GDM1 (cell line): ENCODE measurements around the gene TAC3.
"Not testable (repeated sequence)": the region's sequence is repeated elsewhere in the genome, so short reads cannot be mapped to it uniquely, and the experiment has no call there.

Source experiments
- DNase-seq: peaks from one replicate; lab custom pipeline; 2025; lab: John Stamatoyannopoulos, UW

TAC3 gene

GRCh38 chr12:57003395-57003794, 12.9 kb downstream of the TAC3 start:
- no peak for DNase-seq

DNA sequence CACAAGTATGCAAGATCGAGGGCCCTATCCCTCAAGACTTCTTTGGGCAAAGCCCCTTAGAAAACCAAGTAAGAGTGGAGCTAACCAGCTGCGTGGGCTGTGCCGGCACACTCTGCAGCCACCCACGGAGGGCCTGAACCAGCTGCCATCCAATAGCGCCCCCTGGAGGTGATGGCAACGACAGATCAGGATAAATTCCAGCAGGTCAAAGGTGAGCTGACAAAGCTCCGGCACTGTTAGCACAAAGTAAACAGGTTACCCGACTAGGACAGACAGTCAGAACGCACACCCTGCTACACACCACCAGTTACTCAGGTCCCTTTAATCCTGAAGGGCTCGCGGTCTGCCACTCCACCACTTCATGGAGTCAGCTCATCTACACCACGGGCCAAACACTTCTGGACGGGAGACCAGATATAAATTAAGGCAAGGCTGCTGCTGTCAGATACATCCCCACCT, 14.9 kb downstream of the TAC3 start:
- DNase-seq = peak; percentile 59

- no peak for DNase-seq
Measured at GRCh38 chr12:57000393-57000792, 15.9 kb downstream of the TAC3 start.

DNA sequence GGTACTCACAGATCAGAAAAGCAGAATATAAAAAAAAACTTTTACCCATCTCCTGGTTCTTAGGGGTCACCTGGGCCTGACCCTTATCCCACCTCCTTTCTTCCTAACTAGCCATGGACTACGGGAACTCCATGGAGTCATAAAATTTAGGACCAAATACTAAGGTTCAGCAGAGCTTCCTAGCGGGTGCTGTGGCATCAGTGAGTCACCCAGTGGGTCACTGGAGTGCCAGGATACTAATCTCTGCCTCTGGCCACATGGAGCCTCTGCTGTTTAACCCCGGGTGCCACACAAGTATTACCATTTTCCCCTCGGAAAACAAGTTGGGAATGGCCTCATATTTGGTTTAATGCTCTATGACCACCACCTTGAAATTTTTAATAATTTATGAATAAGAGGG, 16.9 kb downstream of the TAC3 start:
- no peak for DNase-seq

- no peak for DNase-seq
Measured at GRCh38 chr12:56998981-56999380, 17.3 kb downstream of the TAC3 start.

DNA sequence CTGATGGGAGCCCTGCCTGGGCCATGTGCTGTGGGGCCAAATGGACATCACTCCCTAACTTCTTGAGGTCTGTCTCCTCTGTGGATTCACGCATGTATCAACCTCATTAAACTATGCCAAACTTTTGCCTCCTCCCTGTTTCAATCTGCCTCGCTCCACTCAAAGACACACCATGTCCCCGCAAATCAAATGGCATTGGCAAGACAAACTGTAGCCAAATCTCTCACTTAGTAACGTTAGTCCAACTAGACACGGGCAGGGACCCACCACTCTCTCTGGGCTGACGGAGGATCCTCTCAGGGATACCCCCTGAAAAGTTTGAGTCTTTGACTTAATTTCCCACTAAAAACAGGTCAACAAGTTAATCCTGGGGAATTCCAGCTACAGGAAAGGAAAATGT, 18.0 kb downstream of the TAC3 start:
- DNase-seq = no peak

DNA sequence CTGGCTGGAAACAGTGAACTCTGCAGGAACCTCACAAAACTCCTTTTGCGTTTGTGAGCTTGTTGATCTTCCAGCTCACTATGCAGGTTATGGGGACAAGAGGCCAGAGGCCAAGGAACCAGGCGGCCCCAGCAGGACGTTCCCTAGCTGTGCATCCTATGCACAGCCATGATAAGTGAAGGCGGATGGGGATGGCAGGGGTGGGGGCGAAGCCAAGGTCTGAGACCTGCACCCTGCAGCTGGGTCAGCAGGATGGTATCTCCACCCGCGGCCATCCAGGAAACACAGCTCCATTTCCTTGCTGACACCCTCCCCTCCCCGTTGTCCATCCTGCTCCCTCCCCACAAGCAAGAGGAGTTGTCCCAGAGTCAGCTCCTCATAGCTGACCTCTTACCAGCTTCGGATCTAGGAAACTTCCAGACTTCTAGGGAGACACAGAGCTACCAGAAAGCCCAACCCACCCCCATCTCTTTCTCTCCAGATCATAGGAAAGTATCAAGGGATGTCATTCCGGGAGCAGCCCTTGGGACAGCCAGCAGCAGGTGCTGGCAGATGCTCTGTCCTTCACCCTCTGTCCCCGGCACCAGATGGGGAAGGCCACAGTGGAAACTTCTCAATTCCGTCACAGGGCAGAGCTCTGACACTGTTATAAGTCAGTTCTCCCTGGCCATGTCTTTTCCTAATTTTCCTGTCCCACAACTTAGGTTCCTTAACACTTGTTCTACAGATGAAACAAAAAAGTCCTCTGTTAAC, 19.4 kb downstream of the TAC3 start:
- no peak for DNase-seq

GRCh38 chr12:56995930-56996496, 20.3 kb downstream of the TAC3 start:
- DNase-seq = no peak

DNA sequence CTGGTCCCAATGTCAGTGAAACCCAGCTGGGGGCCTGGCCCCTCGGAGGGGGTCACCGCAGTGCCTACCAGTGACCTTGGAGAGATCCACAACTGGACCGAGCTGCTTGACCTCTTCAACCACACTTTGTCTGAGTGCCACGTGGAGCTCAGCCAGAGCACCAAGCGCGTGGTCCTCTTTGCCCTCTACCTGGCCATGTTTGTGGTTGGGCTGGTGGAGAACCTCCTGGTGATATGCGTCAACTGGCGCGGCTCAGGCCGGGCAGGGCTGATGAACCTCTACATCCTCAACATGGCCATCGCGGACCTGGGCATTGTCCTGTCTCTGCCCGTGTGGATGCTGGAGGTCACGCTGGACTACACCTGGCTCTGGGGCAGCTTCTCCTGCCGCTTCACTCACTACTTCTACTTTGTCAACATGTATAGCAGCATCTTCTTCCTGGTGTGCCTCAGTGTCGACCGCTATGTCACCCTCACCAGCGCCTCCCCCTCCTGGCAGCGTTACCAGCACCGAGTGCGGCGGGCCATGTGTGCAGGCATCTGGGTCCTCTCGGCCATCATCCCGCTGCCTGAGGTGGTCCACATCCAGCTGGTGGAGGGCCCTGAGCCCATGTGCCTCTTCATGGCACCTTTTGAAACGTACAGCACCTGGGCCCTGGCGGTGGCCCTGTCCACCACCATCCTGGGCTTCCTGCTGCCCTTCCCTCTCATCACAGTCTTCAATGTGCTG, 21.0 kb downstream of the TAC3 start:
- DNase-seq = no peak

- no peak for DNase-seq
Measured at GRCh38 chr12:56994231-56994746, 22.0 kb downstream of the TAC3 start.

DNA sequence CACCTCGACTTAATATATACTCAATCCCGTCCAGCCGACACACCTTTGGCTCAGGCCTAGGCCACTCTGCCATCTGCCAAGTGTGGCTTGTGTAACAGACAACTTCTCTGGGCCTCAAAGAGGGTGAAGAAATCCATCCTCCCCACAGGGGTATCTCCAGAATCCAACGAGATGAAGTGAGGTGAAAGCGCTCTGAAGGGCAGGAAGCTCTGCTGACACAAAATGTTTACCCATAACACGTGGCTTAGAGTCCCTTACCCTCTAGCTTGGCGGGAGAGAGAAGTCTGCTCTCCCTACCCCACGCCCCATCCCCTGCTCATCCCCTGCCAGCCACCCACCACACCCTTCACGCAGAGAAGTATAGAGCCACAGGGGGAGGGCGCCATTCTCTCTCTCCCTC, 23.0 kb downstream of the TAC3 start:
- no peak for DNase-seq

DNA sequence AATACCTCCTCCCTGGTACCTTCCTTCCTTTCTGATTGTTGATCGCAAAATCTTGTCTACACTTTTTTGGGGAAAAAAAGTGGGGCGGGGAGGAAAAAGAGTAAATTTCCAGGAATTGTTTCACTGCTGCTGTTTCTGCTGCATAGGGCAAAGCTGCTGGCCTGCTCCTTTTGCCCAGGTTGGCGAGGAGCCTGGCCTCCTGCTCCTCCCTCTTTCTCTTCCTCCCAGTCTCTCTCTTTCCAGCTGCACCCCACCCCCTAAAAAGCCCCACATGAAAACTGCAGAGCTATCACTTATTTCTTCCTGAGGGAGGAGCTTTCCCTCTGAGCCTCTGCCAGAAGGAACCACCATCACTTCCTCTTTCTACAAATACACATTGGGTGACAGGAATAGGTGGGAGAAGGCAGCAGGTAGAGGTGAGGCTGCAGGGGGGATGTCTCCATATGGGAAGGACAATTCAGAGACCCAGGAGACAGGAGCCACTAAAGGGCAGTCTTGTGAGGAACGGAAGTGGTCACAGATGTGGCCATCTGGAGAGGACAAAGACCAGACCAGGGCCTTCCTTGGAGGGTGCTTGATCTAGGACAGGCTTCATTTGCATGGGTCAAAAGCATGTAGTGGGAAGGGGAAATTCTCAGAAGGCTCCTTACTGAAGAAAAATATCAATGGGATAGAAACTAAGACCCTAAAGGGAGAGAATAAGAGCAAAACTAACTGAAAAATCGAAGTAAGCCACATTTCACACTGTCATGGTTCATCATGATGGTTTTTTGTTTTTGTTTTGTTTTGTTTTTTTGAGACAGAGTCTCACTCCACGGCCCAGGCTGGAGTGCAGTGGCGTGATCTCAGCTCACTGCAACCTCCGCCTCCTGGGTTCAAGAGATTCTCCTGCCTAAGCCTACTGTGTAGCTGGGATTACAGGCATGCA, 24.7 kb downstream of the TAC3 start:
- peak; percentile 52 for DNase-seq

DNA sequence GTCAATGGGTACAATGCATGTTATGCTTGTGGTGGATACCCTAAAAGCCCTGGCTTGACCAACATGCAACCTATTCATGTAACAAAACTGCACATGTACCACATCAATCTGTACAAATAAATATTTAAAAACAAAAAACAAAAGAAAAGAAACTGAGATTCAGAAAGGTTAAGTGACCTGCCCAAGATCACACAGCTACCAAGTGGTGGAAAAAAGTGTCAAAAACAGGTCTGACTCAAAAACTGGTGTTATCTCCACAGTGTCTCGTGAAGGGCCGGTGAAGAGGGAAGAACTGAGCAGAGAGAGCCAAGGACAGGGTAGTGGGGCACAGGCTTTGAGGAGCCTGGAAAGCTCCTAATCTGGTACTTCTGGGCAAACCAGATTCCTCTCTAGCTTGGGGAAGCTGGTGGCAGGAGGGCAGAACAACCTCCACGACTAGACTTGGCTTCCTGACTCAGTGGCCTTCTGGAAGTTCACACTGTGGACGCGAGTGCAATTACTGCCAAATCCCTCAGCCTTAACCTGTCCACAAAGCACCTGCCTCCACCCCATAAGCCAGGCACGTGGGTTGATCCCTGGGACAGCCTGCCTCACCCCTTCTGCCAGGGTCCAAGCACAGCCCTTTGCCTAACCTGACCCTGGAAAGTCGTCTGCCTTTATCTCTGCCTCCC, 25.5 kb downstream of the TAC3 start:
- DNase-seq = no peak

DNA sequence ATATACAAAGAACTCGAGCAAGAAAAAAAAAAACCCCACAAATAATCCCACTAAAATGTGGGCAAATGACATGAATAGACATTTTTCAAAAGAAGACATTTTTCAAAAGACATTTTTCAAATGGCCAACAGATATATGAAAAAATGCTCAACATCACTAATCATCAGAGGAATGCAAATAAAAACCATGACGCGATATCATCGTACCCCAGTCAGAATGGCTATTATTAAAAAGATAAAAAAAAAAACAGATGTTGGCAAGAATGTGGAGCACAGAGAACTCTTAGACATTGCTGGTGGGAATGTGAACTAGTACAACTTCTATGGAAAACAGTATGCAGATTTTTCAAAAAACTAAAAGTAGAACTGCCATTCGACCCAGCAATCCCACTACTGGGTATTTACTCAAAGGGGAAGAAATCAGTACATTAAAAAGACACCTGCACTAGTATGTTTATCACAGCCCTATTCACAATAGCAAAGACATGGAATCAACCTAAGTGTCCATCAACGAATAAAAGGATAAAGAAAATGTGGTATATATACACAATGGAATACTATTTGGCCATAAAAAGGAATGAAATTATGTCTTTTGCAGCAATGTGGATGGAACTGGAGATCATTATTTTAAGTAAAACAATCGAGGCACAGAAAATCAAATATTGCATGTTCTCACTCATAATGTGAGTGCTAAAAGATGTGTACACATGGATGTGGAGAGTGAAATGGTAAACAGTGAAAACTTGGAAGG, 26.3 kb downstream of the TAC3 start:
- no peak for DNase-seq

- DNase-seq = peak; percentile 89
Measured at GRCh38 chr12:56988207-56988739, 28.1 kb downstream of the TAC3 start.

- DNase-seq = peak; percentile 59
Measured at GRCh38 chr12:56987551-56988053, 28.7 kb downstream of the TAC3 start.

DNA sequence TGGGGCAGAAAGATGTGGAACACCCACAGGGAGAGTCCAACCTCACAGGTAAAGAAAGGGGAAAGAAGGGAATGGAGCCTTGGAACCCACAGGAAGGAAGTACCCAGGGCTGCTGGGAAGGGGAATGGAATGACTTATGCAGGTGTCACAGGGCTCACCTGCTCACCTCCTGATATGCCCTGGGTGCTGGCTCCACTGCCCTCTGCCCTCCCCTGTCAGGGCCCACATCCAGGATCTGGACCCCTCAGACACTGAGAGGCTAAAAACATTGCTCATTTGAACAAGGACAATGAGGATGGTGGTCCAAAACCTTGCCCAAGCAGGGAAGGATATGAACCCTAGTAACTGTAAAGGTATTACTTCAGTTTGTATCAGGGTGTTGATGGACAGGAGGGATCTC, 29.3 kb downstream of the TAC3 start:
- DNase-seq = no peak

- DNase-seq = not testable (repeated sequence)
Measured at GRCh38 chr12:56985714-56986113, 30.6 kb downstream of the TAC3 start.

DNA sequence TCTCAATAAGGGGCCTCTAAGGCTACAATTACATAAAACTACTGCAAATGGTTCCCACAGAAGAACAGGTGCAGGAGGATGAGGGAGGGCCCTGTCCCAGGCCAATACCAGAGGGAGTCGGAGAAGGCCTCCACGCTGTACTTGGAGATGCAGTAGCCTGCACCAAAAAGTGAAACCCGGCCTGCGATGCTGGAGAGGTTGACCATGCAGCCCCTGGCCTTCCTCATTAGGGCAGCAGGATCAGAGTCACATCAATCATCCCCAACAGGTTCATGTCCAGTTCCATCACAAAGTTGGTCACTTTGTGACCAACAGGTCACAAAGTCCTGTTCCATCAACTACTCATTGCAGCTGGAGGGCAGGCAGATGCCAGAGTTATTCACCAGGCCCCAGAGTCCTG, 32.9 kb downstream of the TAC3 start:
- no peak for DNase-seq
